HL-60 (cell line): Measurements from ENCODE around the gene TTYH2.

ENCODE experiments used
- CTCF ChIP-seq: IDR thresholded peaks from one replicate; pipeline ENCODE4 v1.5.1; 2011; ENCODE audit warnings: low read length, control low read depth, inconsistent platforms; ENCODE audit not compliant: insufficient read depth
- GABPA ChIP-seq: IDR thresholded peaks from 2 replicates; pipeline ENCODE4 v1.6.1; 2012; ENCODE audit warnings: low read depth
- POLR2AphosphoS5 ChIP-seq: IDR thresholded peaks from 2 replicates; pipeline ENCODE4 v1.6.1; 2012; ENCODE audit warnings: low read depth
- REST ChIP-seq: IDR thresholded peaks from 2 replicates; pipeline ENCODE4 v1.6.1; 2012; ENCODE audit warnings: low read depth; ENCODE audit not compliant: insufficient replicate concordance

- TF ChIP-seq POLR2AphosphoS5 (no peak), CTCF (no peak), REST (no peak), GABPA (no peak)
Measured at GRCh38 chr17:74217037-74217730, 3.8 kb downstream of the TTYH2 start.
